Kasumi-1 (cell line): Measurements from ENCODE around the gene DAZAP2.
A peak's percentile ranks its signal among the peaks of the same experiment; 100 is the strongest.
"Not testable (repeated sequence)": the region's sequence is repeated elsewhere in the genome, so short reads cannot be mapped to it uniquely, and the experiment has no call there.

Source experiments
- DNase-seq, 2 experiments: peaks; one replicate each; lab custom pipeline; 2025; lab: John Stamatoyannopoulos, UW

DAZAP2 gene

GRCh38 chr12:51247523-51248206 lies 9.0 kb downstream of the DAZAP2 start:
- DNase-seq: no peak

- DNase-seq: no peak
Observed at GRCh38 chr12:51253276-51253675, 14.7 kb downstream of the DAZAP2 start.

GRCh38 chr12:51254536-51254935 lies 15.9 kb downstream of the DAZAP2 start:
- DNase-seq: no peak

- not testable (repeated sequence) for DNase-seq
Observed at GRCh38 chr12:51259600-51259999, 21.0 kb downstream of the DAZAP2 start.

- peak; percentile 72 to 83 for DNase-seq
Observed at GRCh38 chr12:51262758-51263177, 24.1 kb downstream of the DAZAP2 start.

- no peak for DNase-seq
Observed at GRCh38 chr12:51263341-51263740, 24.7 kb downstream of the DAZAP2 start.

GRCh38 chr12:51264297-51264696 lies 25.7 kb downstream of the DAZAP2 start:
- DNase-seq: no peak

GRCh38 chr12:51265024-51265423 lies 26.4 kb downstream of the DAZAP2 start:
- DNase-seq: no peak

- DNase-seq: peak in 1 of 2 experiments; percentile 26
Observed at GRCh38 chr12:51269174-51270066, 30.8 kb downstream of the DAZAP2 start.

- DNase-seq: peak; percentile 20 to 31
Observed at GRCh38 chr12:51270067-51270950, 31.7 kb downstream of the DAZAP2 start, which contains the start of gene SMAGP. TSS of gene SMAGP (minus strand) at chr12:51270415. CDS start at chr12:51269278, 1,137 bp downstream.

GRCh38 chr12:51270951-51271518 lies 32.4 kb downstream of the DAZAP2 start:
- no peak for DNase-seq

- not testable (repeated sequence) for DNase-seq
Observed at GRCh38 chr12:51272810-51273209, 34.2 kb downstream of the DAZAP2 start.

GRCh38 chr12:51275088-51275487 lies 36.5 kb downstream of the DAZAP2 start:
- no peak for DNase-seq

GRCh38 chr12:51281202-51281924 lies 42.7 kb downstream of the DAZAP2 start:
- no peak for DNase-seq

- DNase-seq: no peak
Observed at GRCh38 chr12:51285843-51286242, 47.2 kb downstream of the DAZAP2 start.

- peak; percentile 82 to 87 for DNase-seq
Observed at GRCh38 chr12:51291603-51292513, 53.2 kb downstream of the DAZAP2 start.
